ENCODE results near the gene PPP1R2. TPM values are rescaled to one million over a fixed set of nuclear protein-coding genes. Genes with fewer than 3 reads are reported as not detected.
A peak's percentile ranks its signal among the peaks of the same experiment; 100 is the strongest.
"Not testable (repeated sequence)": the region's sequence is repeated elsewhere in the genome, so short reads cannot be mapped to it uniquely, and the experiment has no call there.

PPP1R2 gene
- total and polyA plus RNA-seq, 9 of the 15 experiments (the other 6 are each of a cell fraction or from before 2014, with no cell fraction given) = 9.4 to 115 (median 40.3) TPM

DNA sequence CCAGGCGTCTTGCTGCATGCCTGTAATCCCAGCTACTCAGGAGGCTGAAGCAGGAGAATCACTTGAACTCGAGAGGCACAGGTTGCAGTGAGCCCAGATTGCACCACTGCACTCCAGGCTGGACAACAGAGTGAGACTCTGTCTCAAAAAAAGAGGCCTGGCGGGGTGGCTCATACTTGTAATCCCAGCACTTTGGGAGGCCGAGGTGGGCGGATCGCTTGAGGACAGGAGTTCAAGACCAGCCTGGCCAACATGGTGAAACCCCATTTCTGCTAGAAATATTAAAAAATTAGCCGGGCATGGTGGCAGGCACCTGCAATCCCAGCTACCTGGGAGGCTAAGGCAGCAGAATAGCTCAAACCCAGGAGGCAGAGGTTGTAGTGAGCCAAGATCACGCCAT, 68.0 kb downstream of the PPP1R2 start:
- H3K79me2 ChIP-seq (ENCODE audit: control insufficient read depth, insufficient read depth, low read length); FAIRE-seq; H2AFZ ChIP-seq (ENCODE audit: low read depth, low read length); DNase-seq (ENCODE audit: extremely low read depth in 1 of 4, low spot score in 3 of 4); H3K9ac ChIP-seq (ENCODE audit: insufficient read depth in 1 of 2, low read depth in 2 of 2, low read length in 2 of 2); in situ Hi-C loops (cut with MboI); H3K4me2 ChIP-seq (ENCODE audit: insufficient read depth, low read length); H4K20me1 ChIP-seq (replicated peaks; ENCODE audit: control insufficient read depth, insufficient read depth, low read length); H3K27me3 ChIP-seq (ENCODE audit: control insufficient read depth in 2 of 2, insufficient read depth in 2 of 2, low read length in 2 of 2); H3K9me3 ChIP-seq (replicated peaks; ENCODE audit: control insufficient read depth, insufficient read depth, low read depth, low read length); CTCF ChIA-PET (ENCODE audit: low intra/inter-chr PET ratio); BruUV-seq (replicated peaks); intact Hi-C loops (cut with micrococcal nuclease); H3K9me1 ChIP-seq (ENCODE audit: control insufficient read depth, insufficient read depth, low read length); ATAC-seq; POLR2A ChIA-PET; H3K36me3 ChIP-seq (ENCODE audit: control insufficient read depth, insufficient read depth, low read length); H3K4me1 ChIP-seq (replicated peaks in 1 of 2; ENCODE audit: control insufficient read depth in 2 of 2, insufficient read depth in 2 of 2, low read length in 2 of 2); H3K27ac ChIP-seq (ENCODE audit: extremely low read depth, low read depth, low read length); H3K4me3 ChIP-seq: not testable (repeated sequence)
- WGBS (ENCODE audit: insufficient coverage, low coverage, missing lambda C conversion rate) = 11% methylated on average over 7 of the region's 8 CpGs
- peak; percentile 24; the same call in 1 of the 2 replicates for TF ChIP-seq ZNF121 (CRISPR knock-in tag; conservative IDR thresholded peaks at IDR 0.05)

DNA sequence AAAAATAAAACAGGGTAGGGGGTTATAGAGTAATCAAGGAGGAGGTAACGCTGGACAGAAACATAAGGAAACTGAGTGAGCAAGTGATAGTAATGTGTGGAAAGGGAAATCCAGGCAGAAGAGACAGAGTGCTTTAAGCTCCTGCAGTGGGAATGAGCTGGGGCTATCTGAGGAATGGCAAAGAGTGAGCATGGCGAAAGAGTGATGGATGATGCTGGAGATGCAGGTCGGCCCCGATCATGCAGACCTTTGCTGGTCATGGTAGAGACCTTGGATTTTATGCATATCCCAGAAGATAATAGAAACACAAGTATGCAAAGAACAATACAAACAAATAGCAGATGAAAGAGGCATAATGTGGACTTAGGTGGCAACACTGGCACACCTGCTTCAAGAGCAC, 74.3 kb downstream of the PPP1R2 start:
- in situ Hi-C loops (cut with MboI) = no loop called here
- no TSS peak for BruUV-seq (replicated peaks)
- POLR2A ChIA-PET = no interaction called here
- TF ChIP-seq ADNP (tag; IDR thresholded peaks at IDR 0.05) = no peak
- no peak for TF ChIP-seq ETV5 (CRISPR knock-in tag; IDR thresholded peaks at IDR 0.05; ENCODE audit: low read depth)
- TF ChIP-seq, protein P1, sequence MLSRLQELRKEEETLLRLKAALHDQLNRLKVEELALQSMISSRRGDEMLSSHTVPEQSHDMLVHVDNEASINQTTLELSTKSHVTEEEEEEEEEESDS (CRISPR knock-in tag; IDR thresholded peaks at IDR 0.05) = no peak
- TF ChIP-seq PRPF4 (IDR thresholded peaks at IDR 0.05; ENCODE audit: insufficient read depth, low read depth, low read length, poor library complexity, severe bottlenecking) = no peak
- TF ChIP-seq ZFPM2 (CRISPR knock-in tag; IDR thresholded peaks at IDR 0.05) = no peak
- no peak for TF ChIP-seq ZNF134 (CRISPR knock-in tag; conservative IDR thresholded peaks at IDR 0.05)
- no peak for TF ChIP-seq CHCHD3 (CRISPR knock-in tag; IDR thresholded peaks at IDR 0.05)
- TF ChIP-seq NCOA2 (IDR thresholded peaks at IDR 0.05; ENCODE audit: partially characterized antibody in 2 of 2) = no peak
- TF ChIP-seq ZNF311 (CRISPR knock-in tag; IDR thresholded peaks at IDR 0.05) = no peak
- no peak for TF ChIP-seq PTRF (tag; IDR thresholded peaks at IDR 0.05)

More for the DNA sequence above, 74.3 kb downstream of the PPP1R2 start:
- WGBS (ENCODE audit: insufficient coverage, low coverage, missing lambda C conversion rate) = 7% methylated on average over 4 of the region's 4 CpGs
- H3K79me2 ChIP-seq (ENCODE audit: control insufficient read depth, insufficient read depth, low read length) = no peaks in the 10 kb centered on the region
- peaks cover 11% of the 10 kb centered on the region for H3K9me3 ChIP-seq (replicated peaks; ENCODE audit: control insufficient read depth, insufficient read depth, low read depth, low read length)
- peaks cover 0 to 2% of the 10 kb centered on the region in 2 experiments; a peak in 1 of 5 replicates for H3K4me1 ChIP-seq (replicated peaks in 1 of 2; ENCODE audit: control insufficient read depth in 2 of 2, insufficient read depth in 2 of 2, low read length in 2 of 2)
- no peak overlapping the region for H3K9ac ChIP-seq (ENCODE audit: insufficient read depth in 1 of 2, low read depth in 2 of 2, low read length in 2 of 2)
- intact Hi-C loops (cut with micrococcal nuclease) = no loop called here
- no peak for DNase-seq (ENCODE audit: extremely low read depth in 1 of 4, low spot score in 3 of 4)
- no peaks in the 10 kb centered on the region for H3K36me3 ChIP-seq (ENCODE audit: control insufficient read depth, insufficient read depth, low read length)
- no peaks in the 10 kb centered on the region for H3K27me3 ChIP-seq (ENCODE audit: control insufficient read depth in 2 of 2, insufficient read depth in 2 of 2, low read length in 2 of 2)
- no peak overlapping the region for H3K27ac ChIP-seq (ENCODE audit: extremely low read depth, low read depth, low read length)
- CTCF ChIA-PET (ENCODE audit: low intra/inter-chr PET ratio) = no interaction called here
- FAIRE-seq = no peak
- no peak for ATAC-seq
- no peak overlapping the region for H3K4me3 ChIP-seq
- H2AFZ ChIP-seq (ENCODE audit: low read depth, low read length) = no peak overlapping the region
- H3K9me1 ChIP-seq (ENCODE audit: control insufficient read depth, insufficient read depth, low read length) = no peaks in the 10 kb centered on the region
- H3K4me2 ChIP-seq (ENCODE audit: insufficient read depth, low read length) = no peak overlapping the region
- no peaks in the 10 kb centered on the region for H4K20me1 ChIP-seq (replicated peaks; ENCODE audit: control insufficient read depth, insufficient read depth, low read length)

Data from K562 (cell line).